Neural progenitor cell (in vitro differentiated cells): ENCODE results near the gene DEFB132.

Source experiments
- CTCF ChIP-seq: fragments of 200-600 bp; sonication (generic); IDR thresholded peaks from 2 replicates; pipeline ENCODE4 v1.5.1; 2017; ENCODE audit warnings: antibody characterized with exemption, mild to moderate bottlenecking
- EZH2phosphoT487 ChIP-seq: fragments of 200-600 bp; sonication (generic); IDR thresholded peaks from 2 replicates; pipeline ENCODE4 v1.6.1; 2017; ENCODE audit warnings: antibody characterized with exemption

- TF ChIP-seq CTCF (no peak), EZH2phosphoT487 (peak; percentile 52)
Measured at GRCh38 chr20:210809-211502, 46.6 kb upstream of the DEFB132 start.
